NT2/D1 (cell line): Measurements from ENCODE around the gene ABL1.

Experiments used
- DNase-seq: peaks from one replicate; pipeline ENCODE4 v3.0.0-alpha.2; 2011; ENCODE audit warnings: low read depth, low spot score
- H3K27me3 ChIP-seq: 2 replicates; pipeline ENCODE4 v1.6.0; 2011; ENCODE audit warnings: mild to moderate bottlenecking; ENCODE audit not compliant: insufficient read length, insufficient read depth
- H3K36me3 ChIP-seq: 2 replicates; pipeline ENCODE4 v1.6.1; 2011; ENCODE audit warnings: mild to moderate bottlenecking, low read length, mixed read lengths; ENCODE audit not compliant: insufficient read depth, insufficient read length
- H3K4me1 ChIP-seq: 2 replicates; pipeline ENCODE4 v1.5.1; 2011; ENCODE audit not compliant: insufficient read depth, insufficient read length
- H3K4me3 ChIP-seq: 2 replicates; pipeline ENCODE4 v1.5.1; 2011; ENCODE audit warnings: low read depth; ENCODE audit not compliant: insufficient read length
- H3K9ac ChIP-seq: 2 replicates; pipeline ENCODE4 v1.6.0; 2011; ENCODE audit warnings: low read depth; ENCODE audit not compliant: insufficient read length
- H3K9me3 ChIP-seq: 2 replicates; pipeline ENCODE4 v1.5.1; 2011; ENCODE audit warnings: mild to moderate bottlenecking, low read length; ENCODE audit not compliant: insufficient read depth
- SUZ12 ChIP-seq: IDR thresholded peaks from 2 replicates; pipeline ENCODE4 v1.6.1; 2011; ENCODE audit not compliant: insufficient read length, insufficient read depth; ENCODE audit errors: extremely low read depth
- YY1 ChIP-seq: IDR thresholded peaks from 2 replicates; pipeline ENCODE4 v1.6.1; 2011; ENCODE audit not compliant: insufficient read length, insufficient read depth
- ZNF274 ChIP-seq: IDR thresholded peaks from 2 replicates; pipeline ENCODE4 v1.6.1; 2011; ENCODE audit warnings: mild to moderate bottlenecking, low read depth, low read length

ABL1 gene

GRCh38 chr9:130890124-130890523 lies 55.1 kb downstream of the ABL1 start:
- H3K4me3 ChIP-seq: no peak overlapping the region
- H3K27me3 ChIP-seq: no peaks in the 10 kb centered on the region
- TF ChIP-seq YY1: no peak
- TF ChIP-seq ZNF274: no peak
- TF ChIP-seq SUZ12: no peak
- H3K9me3 ChIP-seq: no peaks in the 10 kb centered on the region
- no peak for DNase-seq
- peaks cover 2% of the 10 kb centered on the region for H3K4me1 ChIP-seq
- H3K9ac ChIP-seq: no peak overlapping the region
- peaks cover 87% of the 10 kb centered on the region for H3K36me3 ChIP-seq

GRCh38 chr9:130890870-130891687 lies 56.0 kb downstream of the ABL1 start:
- Histone ChIP-seq H3K4me3 (no peak overlapping the region), H3K27me3 (no peaks in the 10 kb centered on the region), H3K9ac (peak overlapping the region; percentile 17), H3K9me3 (no peaks in the 10 kb centered on the region), H3K36me3 (peaks cover 77% of the 10 kb centered on the region), H3K4me1 (peaks cover 4% of the 10 kb centered on the region)
- no peak for TF ChIP-seq YY1
- DNase-seq: no peak

DNA sequence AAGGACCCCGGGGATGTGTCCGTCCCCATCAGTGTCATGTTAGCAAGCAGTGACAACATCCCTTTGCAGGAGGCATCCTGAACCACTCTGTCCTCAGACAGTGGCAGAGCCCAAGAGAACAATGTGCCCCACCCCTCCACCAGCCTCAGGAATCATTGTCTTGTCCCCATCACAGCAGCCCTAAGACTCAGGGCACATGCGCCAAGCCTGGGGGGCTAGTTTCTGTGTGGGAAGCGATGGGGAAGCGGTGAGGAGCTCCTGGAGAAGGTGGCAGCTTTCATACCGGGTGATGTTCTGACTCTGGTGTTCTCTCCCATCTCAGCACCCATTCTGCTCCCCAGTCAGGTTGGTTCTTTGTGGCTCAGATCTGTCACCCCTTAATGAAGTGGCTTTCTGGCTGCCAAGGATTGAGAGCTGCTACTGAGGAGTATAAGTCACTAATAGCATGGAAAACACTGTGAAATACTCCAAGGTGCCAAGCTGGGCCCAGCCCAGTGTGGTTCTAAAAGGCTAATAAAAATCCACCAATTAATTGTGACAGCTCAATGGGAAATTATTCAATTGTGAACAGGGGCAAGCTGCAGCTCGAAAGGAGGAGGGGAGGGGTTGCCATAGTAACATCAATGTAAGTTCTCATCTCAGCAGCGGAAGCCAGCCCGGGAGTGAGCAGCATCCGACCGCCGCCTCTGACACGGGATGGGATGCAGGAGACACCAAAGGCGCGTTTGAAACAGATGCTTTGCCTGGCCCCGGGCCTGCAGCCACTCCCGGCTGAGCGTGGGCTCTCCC lies 56.8 kb downstream of the ABL1 start:
- H3K4me1 ChIP-seq: peaks cover 4% of the 10 kb centered on the region
- H3K4me3 ChIP-seq: no peak overlapping the region
- DNase-seq: no peak
- TF ChIP-seq SUZ12 (no peak), YY1 (no peak), ZNF274 (no peak)
- no peaks in the 10 kb centered on the region for H3K9me3 ChIP-seq
- no peaks in the 10 kb centered on the region for H3K27me3 ChIP-seq
- peaks cover 69% of the 10 kb centered on the region for H3K36me3 ChIP-seq
- peak overlapping the region; percentile 17 for H3K9ac ChIP-seq

- Histone ChIP-seq H3K4me3 (no peak overlapping the region), H3K9ac (no peak overlapping the region), H3K27me3 (no peaks in the 10 kb centered on the region), H3K4me1 (peaks cover 4% of the 10 kb centered on the region), H3K36me3 (peaks cover 62% of the 10 kb centered on the region), H3K9me3 (no peaks in the 10 kb centered on the region)
- no peak for DNase-seq
- no peak for TF ChIP-seq SUZ12
- no peak for TF ChIP-seq ZNF274
- no peak for TF ChIP-seq YY1
Observed at GRCh38 chr9:130892477-130893304, 57.6 kb downstream of the ABL1 start.

GRCh38 chr9:130893341-130894101 lies 58.5 kb downstream of the ABL1 start:
- no peak for TF ChIP-seq SUZ12
- TF ChIP-seq YY1: no peak
- TF ChIP-seq ZNF274: no peak

GRCh38 chr9:130894546-130894945 lies 59.5 kb downstream of the ABL1 start:
- TF ChIP-seq SUZ12 (no peak), ZNF274 (no peak), YY1 (no peak)
- Histone ChIP-seq H3K4me1 (peaks cover 6% of the 10 kb centered on the region), H3K27me3 (no peaks in the 10 kb centered on the region), H3K4me3 (no peak overlapping the region), H3K9ac (no peak overlapping the region), H3K9me3 (no peaks in the 10 kb centered on the region), H3K36me3 (peaks cover 47% of the 10 kb centered on the region)
- no peak for DNase-seq

More at GRCh38 chr9:130893341-130894101, 58.5 kb downstream of the ABL1 start:
- Histone ChIP-seq H3K36me3 (peaks cover 53% of the 10 kb centered on the region), H3K4me1 (peaks cover 6% of the 10 kb centered on the region), H3K9me3 (no peaks in the 10 kb centered on the region), H3K4me3 (no peak overlapping the region), H3K27me3 (no peaks in the 10 kb centered on the region), H3K9ac (no peak overlapping the region)
- DNase-seq: no peak
